Peyer's patch (tissue), 4 donors: ENCODE data around the gene TLL2.

Source experiments
- CTCF ChIP-seq, 6 experiments: fragments of 450-650 bp in 4 of 6; fragments of 200-600 bp in 2 of 6; sonication (generic) in 1 of 6; IDR thresholded peaks; one replicate each; pipeline ENCODE4 v1.5.1; 2017 to 2019; ENCODE audit warnings: antibody characterized with exemption in 6 of 6, mild to moderate bottlenecking in 3 of 6, moderate library complexity in 1 of 6
- POLR2A ChIP-seq, 2 donors: fragments of 450-650 bp; IDR thresholded peaks; one replicate each; pipeline ENCODE4 v1.5.1; 2017; ENCODE audit warnings: antibody characterized with exemption in 2 of 2, mild to moderate bottlenecking in 2 of 2, moderate library complexity in 2 of 2

GRCh38 chr10:96376483-96376882 lies 137.2 kb downstream of the TLL2 start:
- no peak for TF ChIP-seq CTCF (IDR thresholded peaks at IDR 0.05)
- TF ChIP-seq POLR2A (IDR thresholded peaks at IDR 0.05), result no peak
